IPS-20b (cell line): ENCODE results near the gene EPHA1.

Experiments
- H3K27ac ChIP-seq: one replicate; pipeline ENCODE4 v1.5.1; 2013; ENCODE audit warnings: low read length
- H3K27me3 ChIP-seq: 2 replicates; pipeline ENCODE4 v1.6.1; 2013; ENCODE audit warnings: mild to moderate bottlenecking, low read length, inconsistent platforms; ENCODE audit not compliant: insufficient read depth
- H3K36me3 ChIP-seq: 2 replicates; pipeline ENCODE4 v1.6.1; 2013; ENCODE audit warnings: low read depth, mild to moderate bottlenecking, inconsistent platforms, low read length, moderate library complexity; ENCODE audit not compliant: insufficient read depth
- H3K4me1 ChIP-seq: 2 replicates; pipeline ENCODE4 v1.6.1; 2013; ENCODE audit warnings: mild to moderate bottlenecking, control low read depth, inconsistent platforms, low read length, moderate library complexity; ENCODE audit not compliant: insufficient read depth
- H3K4me3 ChIP-seq: 2 replicates; pipeline ENCODE4 v1.5.1; 2013; ENCODE audit warnings: mild to moderate bottlenecking, low read length, inconsistent platforms
- H3K9ac ChIP-seq: 2 replicates; pipeline ENCODE4 v1.6.1; 2013; ENCODE audit warnings: low read depth, mild to moderate bottlenecking, inconsistent platforms, low read length, moderate library complexity
- H3K9me3 ChIP-seq: 2 replicates; pipeline ENCODE4 v1.6.1; 2013; ENCODE audit warnings: mild to moderate bottlenecking, low read depth, low read length, inconsistent platforms; ENCODE audit not compliant: insufficient read depth

The EPHA1 gene

GRCh38 chr7:143384661-143385631 lies 23.7 kb downstream of the EPHA1 start:
- Histone ChIP-seq H3K9ac (no peak overlapping the region), H3K36me3 (peaks cover 77% of the 10 kb centered on the region), H3K4me3 (peak overlapping the region; percentile 18; the same call in 1 of the 2 replicates), H3K9me3 (no peaks in the 10 kb centered on the region), H3K27ac (no peak overlapping the region), H3K4me1 (peaks cover 10% of the 10 kb centered on the region), H3K27me3 (no peaks in the 10 kb centered on the region)

DNA sequence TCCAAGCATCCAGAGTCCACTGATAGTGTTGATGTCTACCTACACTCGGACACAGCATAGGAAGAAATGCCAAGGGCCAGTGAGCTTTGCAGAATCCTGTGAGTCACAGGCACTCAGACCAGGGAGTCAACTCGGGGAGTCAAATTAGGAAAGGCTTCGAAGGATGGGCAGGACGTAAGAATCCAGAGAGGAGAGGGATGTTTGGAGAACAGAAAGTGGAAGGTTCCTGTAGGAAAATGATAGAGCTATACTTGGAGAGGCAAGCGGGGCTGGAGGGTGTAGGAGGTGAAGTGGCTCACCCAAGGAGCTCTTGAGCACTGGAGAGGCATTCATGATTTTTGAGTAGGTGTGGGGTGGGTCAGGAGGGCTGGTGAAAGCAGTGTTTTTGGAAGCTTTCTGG lies 24.5 kb downstream of the EPHA1 start:
- Histone ChIP-seq H3K4me3 (peak overlapping the region; percentile 93; the same call in 1 of the 2 replicates), H3K27ac (no peak overlapping the region), H3K9ac (no peak overlapping the region)

GRCh38 chr7:143383642-143383957 lies 25.1 kb downstream of the EPHA1 start:
- H3K4me1 ChIP-seq: peaks cover 19% of the 10 kb centered on the region
- no peaks in the 10 kb centered on the region for H3K27me3 ChIP-seq
- no peak overlapping the region for H3K27ac ChIP-seq
- H3K9me3 ChIP-seq: no peaks in the 10 kb centered on the region
- H3K9ac ChIP-seq: no peak overlapping the region
- H3K36me3 ChIP-seq: peaks cover 63% of the 10 kb centered on the region
- peak overlapping the region; percentile 93; the same call in 1 of the 2 replicates for H3K4me3 ChIP-seq

More for the DNA sequence above, 24.5 kb downstream of the EPHA1 start:
- peaks cover 69% of the 10 kb centered on the region for H3K36me3 ChIP-seq
- no peaks in the 10 kb centered on the region for H3K9me3 ChIP-seq
- H3K4me1 ChIP-seq: peaks cover 14% of the 10 kb centered on the region
- no peaks in the 10 kb centered on the region for H3K27me3 ChIP-seq

- peaks cover 57% of the 10 kb centered on the region for H3K36me3 ChIP-seq
- peaks cover 19% of the 10 kb centered on the region for H3K4me1 ChIP-seq
- peak overlapping the region; percentile 93; the same call in 1 of the 2 replicates for H3K4me3 ChIP-seq
- H3K9me3 ChIP-seq: no peaks in the 10 kb centered on the region
- no peaks in the 10 kb centered on the region for H3K27me3 ChIP-seq
- peak overlapping the region; percentile 97; the same call in 1 of the 2 replicates for H3K9ac ChIP-seq
- no peak overlapping the region for H3K27ac ChIP-seq
These were observed 25.6 kb downstream of the EPHA1 start for GRCh38 chr7:143382791-143383641.

- peaks cover 50% of the 10 kb centered on the region for H3K36me3 ChIP-seq
- peaks cover 19% of the 10 kb centered on the region for H3K4me1 ChIP-seq
- H3K27ac ChIP-seq: peak overlapping the region; percentile 74
- H3K9ac ChIP-seq: peak overlapping the region; percentile 97
- peak overlapping the region; percentile 93 for H3K4me3 ChIP-seq
- H3K27me3 ChIP-seq: no peaks in the 10 kb centered on the region
- H3K9me3 ChIP-seq: no peaks in the 10 kb centered on the region
These were observed 26.4 kb downstream of the EPHA1 start for GRCh38 chr7:143382126-143382790.

- H3K9ac ChIP-seq: peak overlapping the region; percentile 97
- peak overlapping the region; percentile 74 for H3K27ac ChIP-seq
- H3K4me3 ChIP-seq: peak overlapping the region; percentile 93
- H3K36me3 ChIP-seq: peaks cover 43% of the 10 kb centered on the region
- no peaks in the 10 kb centered on the region for H3K9me3 ChIP-seq
- peaks cover 19% of the 10 kb centered on the region for H3K4me1 ChIP-seq
- no peaks in the 10 kb centered on the region for H3K27me3 ChIP-seq
These were observed 27.1 kb downstream of the EPHA1 start for GRCh38 chr7:143381427-143382125.

GRCh38 chr7:143380646-143381426 lies 27.8 kb downstream of the EPHA1 start, which contains the start of gene ZYX:
TSS of gene ZYX (plus strand) at chr7:143381345. CDS start at chr7:143381572, 227 bp downstream.
- H3K27ac ChIP-seq: peak within 1 kb of the TSS; percentile 96
- peaks cover 19% of the 10 kb centered on the region for H3K4me1 ChIP-seq
- no peaks in the 10 kb centered on the region for H3K9me3 ChIP-seq
- peaks cover 37% of the 10 kb centered on the region for H3K36me3 ChIP-seq
- peak within 1 kb of the TSS; percentile 99 for H3K9ac ChIP-seq
- H3K27me3 ChIP-seq: no peaks in the 10 kb centered on the region
- peak within 1 kb of the TSS; percentile 93 for H3K4me3 ChIP-seq

DNA sequence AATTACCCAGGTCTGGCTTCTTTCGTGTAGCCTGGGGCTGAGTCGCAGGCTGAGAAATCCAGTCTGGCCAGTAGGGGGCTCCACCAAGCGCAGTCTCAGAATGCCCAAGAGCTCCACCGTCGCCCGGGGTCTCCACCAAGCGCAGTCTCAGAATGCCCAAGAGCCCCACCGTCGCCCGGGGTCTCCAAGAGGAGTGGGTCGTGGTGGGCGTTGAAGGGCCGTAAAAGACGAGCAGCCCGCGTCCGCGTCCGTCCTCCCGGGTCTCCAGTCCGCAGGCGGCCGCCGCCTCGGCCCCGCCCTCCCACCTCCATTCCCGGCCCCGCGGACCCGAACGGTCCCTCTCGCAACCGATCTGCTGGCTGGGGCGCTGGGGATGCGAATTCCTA lies 28.4 kb downstream of the EPHA1 start:
- H3K4me1 ChIP-seq: peaks cover 19% of the 10 kb centered on the region
- no peaks in the 10 kb centered on the region for H3K27me3 ChIP-seq
- H3K9ac ChIP-seq: peak overlapping the region; percentile 99
- H3K9me3 ChIP-seq: no peaks in the 10 kb centered on the region
- H3K36me3 ChIP-seq: peaks cover 31% of the 10 kb centered on the region
- peak overlapping the region; percentile 93 for H3K4me3 ChIP-seq
- H3K27ac ChIP-seq: peak overlapping the region; percentile 96

- Histone ChIP-seq H3K4me3 (peak overlapping the region; percentile 93), H3K36me3 (peaks cover 26% of the 10 kb centered on the region), H3K27ac (no peak overlapping the region), H3K9me3 (no peaks in the 10 kb centered on the region), H3K27me3 (no peaks in the 10 kb centered on the region), H3K4me1 (peaks cover 21% of the 10 kb centered on the region), H3K9ac (peak overlapping the region; percentile 99; the same call in 1 of the 2 replicates)
These were observed 28.9 kb downstream of the EPHA1 start for GRCh38 chr7:143379611-143380259.

GRCh38 chr7:143376396-143376795 lies 32.3 kb downstream of the EPHA1 start:
- H3K4me3 ChIP-seq: no peak overlapping the region
- no peaks in the 10 kb centered on the region for H3K36me3 ChIP-seq
- no peaks in the 10 kb centered on the region for H3K27me3 ChIP-seq
- H3K9me3 ChIP-seq: no peaks in the 10 kb centered on the region
- no peak overlapping the region for H3K9ac ChIP-seq
- peaks cover 12% of the 10 kb centered on the region for H3K4me1 ChIP-seq
- H3K27ac ChIP-seq: no peak overlapping the region
